SIG-M5 treated with dmso at 0.1 percent for 504 hours (cell line): ENCODE measurements around the gene PCNT.
"Not testable (repeated sequence)": the region's sequence is repeated elsewhere in the genome, so short reads cannot be mapped to it uniquely, and the experiment has no call there.

ENCODE experiments used
- DNase-seq: peaks from one replicate; lab custom pipeline; 2025; ENCODE audit not compliant: unreplicated experiment; lab: John Stamatoyannopoulos, UW

Gene PCNT

GRCh38 chr21:46356494-46357334 lies 32.8 kb downstream of the PCNT start:
- no peak for DNase-seq

- DNase-seq: no peak
Measured at GRCh38 chr21:46357335-46357604, 33.3 kb downstream of the PCNT start.

DNA sequence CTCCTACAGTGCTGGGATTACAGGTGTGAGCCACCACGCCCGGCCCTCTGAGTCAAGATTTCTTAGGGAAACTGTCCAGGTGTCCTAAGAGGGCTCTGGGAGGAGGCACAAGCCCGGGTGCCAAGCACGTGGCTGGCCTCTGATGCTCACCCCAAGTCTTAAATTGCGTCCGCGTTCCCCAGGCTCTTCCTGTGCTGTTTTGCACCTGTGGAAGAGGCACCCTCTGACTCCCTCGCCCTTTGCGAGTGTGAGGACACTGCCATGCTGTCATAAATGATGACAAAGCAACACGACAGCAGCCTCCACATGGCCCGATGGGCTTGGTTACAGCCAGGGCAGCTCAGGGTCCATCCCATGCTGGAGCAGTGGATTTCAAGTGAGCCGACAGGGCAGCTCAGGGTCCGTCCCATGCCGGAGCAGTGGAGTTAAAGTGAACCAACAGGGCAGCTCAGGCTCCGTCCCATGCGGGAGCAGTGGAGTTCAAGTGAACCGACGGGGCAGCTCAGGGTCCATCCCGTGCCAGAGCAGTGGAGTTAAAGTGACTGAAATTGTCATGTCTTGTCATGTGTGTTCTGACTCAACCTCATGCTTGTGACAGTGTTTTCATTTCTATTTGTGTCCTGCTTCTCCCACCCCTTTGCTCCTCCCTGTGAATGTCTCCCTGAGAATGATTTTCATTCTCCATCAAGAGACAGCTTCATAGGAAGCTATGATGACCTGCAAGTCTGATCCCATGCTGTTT lies 33.9 kb downstream of the PCNT start:
- no peak for DNase-seq

DNA sequence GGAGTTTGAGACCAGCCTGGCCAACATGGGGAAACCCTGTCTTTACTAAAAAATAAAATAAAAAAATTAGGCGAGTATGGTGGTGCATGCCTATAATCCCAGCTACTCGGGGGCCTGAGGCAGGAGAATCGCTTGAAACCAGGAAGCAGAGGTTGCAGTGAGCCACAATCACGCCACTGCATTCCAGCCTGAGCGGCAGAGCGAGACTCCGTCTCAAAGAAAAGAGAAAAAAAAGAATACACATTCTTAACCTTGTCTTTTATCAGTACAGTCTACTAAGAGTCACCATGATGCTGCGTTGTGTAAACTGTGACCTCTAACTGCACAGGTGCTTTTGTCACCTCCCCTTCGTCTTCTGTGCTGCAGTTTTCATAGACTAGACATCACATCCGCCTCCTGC lies 37.2 kb downstream of the PCNT start:
- no peak for DNase-seq

GRCh38 chr21:46361935-46362334 lies 38.0 kb downstream of the PCNT start:
- no peak for DNase-seq

DNA sequence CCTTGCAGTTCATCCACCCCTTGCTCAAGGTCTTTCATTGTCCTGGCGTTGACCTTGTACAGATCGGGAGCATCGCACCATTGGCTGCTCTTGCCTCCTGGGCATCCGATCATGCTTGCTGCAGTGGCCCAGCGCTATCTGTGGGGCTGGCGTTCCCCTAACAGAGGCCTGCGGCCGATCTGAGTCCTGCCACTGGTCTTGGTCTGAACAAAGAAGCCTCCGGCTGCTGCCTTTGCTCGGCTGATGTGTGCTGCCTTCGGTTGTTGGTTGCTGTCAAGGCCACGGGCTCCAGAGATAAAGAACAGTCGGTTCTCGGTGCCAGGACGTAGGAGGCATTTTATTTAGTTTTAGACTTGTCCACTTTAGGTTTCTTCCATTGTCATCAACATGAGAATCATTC lies 39.0 kb downstream of the PCNT start:
- no peak for DNase-seq

- DNase-seq: no peak
Measured at GRCh38 chr21:46363698-46364097, 39.7 kb downstream of the PCNT start.

- DNase-seq: no peak
Measured at GRCh38 chr21:46366091-46366490, 42.1 kb downstream of the PCNT start.

GRCh38 chr21:46366561-46366960 lies 42.6 kb downstream of the PCNT start:
- no peak for DNase-seq

- no peak for DNase-seq
Measured at GRCh38 chr21:46366966-46367365, 43.0 kb downstream of the PCNT start.

- DNase-seq: no peak
Measured at GRCh38 chr21:46368533-46369285, 44.8 kb downstream of the PCNT start.

DNA sequence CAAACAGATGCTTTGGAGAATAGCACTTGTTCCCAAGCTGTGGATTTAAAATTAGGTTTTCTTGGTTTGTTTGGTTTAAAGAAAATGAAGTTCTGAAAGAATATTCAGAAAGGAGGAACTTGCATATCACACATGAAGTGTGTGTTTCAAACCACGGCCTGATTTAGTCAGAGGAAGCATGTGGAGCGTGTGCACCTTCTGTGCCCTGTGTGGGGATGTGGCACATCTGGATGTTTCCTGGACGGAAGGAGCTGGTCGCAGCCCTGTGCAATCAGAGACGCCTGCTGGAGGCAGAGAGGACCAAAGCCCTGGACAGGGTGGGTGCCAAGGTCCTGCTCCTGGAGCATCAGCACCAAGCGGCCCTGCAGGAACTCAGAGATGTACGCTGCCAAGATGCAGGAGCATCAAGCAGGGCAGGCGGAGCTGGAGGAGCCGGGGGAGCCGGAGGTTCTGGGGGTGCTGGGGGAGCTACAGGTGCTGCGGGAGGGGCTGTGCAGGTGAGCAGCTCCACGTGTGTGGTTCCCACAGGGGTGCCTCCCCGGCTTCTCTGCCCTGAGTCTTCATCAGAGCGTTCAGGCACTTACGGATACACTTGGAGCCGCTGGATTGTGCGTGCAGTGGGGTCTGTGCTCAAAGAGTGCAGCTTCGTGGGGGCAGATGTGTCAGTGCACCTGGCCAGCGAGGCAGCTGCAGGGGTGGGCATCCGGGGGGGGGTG lies 45.7 kb downstream of the PCNT start:
- peak; percentile 18 for DNase-seq

- DNase-seq: no peak
Measured at GRCh38 chr21:46371204-46372013, 47.5 kb downstream of the PCNT start.

DNA sequence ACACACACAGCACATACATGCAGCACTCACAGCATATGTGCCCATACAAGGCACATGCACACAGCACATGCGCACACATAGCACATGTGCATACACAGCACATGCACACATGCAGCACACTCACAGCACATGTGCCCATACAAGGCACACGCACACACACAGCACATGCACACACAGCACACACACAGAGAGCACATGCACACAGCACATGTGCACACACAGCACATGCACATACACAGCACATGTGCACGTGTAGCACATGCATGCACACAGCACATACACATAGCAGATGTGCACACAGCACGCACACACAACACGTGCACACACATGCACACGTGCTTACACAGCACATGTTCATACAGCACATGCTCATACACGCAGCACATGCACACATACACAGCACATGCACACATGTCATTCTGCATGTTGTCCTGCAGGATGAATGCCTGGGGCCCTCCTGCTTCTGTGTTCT lies 48.1 kb downstream of the PCNT start:
- DNase-seq: no peak

GRCh38 chr21:46372947-46373346 lies 49.0 kb downstream of the PCNT start:
- DNase-seq: not testable (repeated sequence)

GRCh38 chr21:46374761-46375389 lies 50.9 kb downstream of the PCNT start:
- no peak for DNase-seq

DNA sequence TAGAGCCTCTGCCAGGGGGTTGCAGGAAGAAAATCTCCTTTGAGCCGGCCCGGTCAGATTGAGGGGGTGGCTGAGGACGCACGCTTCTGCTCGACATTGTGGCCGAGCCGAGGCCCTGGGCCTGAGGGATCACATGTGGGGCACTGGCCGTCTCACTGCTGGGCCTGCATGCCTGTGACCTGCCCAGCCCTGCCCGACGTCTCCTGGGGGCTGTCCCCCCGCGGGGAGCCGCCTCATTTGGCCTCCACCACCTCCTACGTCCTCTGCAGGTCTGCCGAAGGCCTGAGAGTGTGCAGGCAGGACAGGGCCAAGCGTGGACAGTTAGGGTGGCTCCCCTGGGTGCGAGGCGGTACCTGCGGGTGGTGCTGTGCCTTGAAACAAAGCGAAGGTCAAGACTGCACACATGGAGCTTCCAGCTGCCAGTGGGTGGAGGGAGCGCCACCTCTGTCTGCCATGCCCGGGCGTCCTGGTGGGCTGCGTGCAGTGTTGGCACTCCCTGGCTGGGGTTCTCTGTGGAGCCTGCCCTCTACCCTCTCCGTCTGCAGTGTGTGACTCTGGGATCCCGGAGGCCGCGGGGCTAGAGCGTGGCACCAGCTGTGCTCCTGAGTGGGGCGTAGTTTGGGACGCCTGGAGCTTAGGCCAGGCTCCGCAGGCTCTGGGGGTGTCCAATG lies 51.7 kb downstream of the PCNT start:
- no peak for DNase-seq

DNA sequence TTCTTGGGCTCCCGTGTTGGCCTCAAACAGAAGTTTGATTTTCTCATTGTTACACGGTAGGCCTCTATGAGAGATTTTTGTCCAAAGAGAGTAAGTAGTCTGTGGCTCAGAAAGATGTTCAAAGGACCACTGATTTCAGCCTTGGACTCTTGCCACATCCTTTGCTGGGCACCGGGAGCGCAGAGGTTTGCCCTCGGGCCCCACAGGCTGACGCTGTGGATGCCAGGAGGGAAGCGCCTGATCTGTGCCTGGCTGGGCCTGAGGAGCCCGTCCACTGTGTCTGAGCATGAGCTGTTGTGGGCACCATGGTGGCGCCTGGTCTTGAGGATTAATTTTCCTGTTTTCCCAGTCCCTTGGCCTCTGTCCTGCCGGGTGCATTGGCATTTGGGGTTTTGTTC lies 52.3 kb downstream of the PCNT start:
- no peak for DNase-seq

- no peak for DNase-seq
Measured at GRCh38 chr21:46376856-46377453, 53.0 kb downstream of the PCNT start.
